NCI-H526 (cell line): ENCODE results near the gene CABP2.
"Not testable (repeated sequence)": the region's sequence is repeated elsewhere in the genome, so short reads cannot be mapped to it uniquely, and the experiment has no call there.

ENCODE experiments used
- DNase-seq, 2 experiments: peaks; one replicate each; lab custom pipeline; 2025; lab: John Stamatoyannopoulos, UW

CABP2 gene

DNA sequence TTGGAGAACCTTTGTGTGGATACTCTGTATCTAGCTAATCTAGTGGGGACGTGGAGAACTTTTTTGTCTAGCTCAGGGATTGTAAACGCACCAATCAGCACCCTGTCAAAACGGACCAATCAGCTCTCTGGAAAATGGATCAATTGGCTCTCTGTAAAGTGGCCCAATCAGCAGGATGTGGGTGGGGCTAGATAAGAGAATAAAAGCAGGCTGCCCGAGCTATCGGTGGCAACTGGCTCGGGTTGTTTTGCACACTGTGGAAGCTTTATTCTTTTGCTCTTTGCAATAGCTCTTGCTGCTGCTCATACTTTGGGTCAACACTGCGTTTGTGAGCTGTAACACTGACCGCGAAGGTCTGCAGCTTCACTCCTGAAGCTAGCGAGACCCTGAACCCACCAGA is 46.6 kb downstream of the CABP2 start:
- not testable (repeated sequence) for DNase-seq

DNA sequence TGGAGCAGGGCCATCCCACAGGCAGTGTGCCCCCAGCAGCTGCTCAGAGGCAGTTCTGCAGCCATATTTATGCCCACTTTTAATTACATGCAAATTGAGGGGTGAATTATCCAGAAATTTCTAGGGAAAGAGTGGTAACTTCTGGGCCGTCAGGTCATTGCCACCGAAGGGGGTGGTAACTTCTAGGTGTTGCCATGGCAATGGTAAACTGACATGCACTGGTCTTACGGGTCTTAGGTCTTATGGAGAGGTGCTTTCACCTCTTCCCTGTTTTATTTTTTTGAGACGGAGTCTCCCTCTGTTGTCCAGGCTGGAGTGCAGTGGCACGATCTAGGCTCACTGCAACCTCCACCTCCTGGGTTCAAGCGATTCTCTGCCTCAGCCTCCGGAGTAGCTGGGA is 50.4 kb downstream of the CABP2 start:
- no peak for DNase-seq

DNA sequence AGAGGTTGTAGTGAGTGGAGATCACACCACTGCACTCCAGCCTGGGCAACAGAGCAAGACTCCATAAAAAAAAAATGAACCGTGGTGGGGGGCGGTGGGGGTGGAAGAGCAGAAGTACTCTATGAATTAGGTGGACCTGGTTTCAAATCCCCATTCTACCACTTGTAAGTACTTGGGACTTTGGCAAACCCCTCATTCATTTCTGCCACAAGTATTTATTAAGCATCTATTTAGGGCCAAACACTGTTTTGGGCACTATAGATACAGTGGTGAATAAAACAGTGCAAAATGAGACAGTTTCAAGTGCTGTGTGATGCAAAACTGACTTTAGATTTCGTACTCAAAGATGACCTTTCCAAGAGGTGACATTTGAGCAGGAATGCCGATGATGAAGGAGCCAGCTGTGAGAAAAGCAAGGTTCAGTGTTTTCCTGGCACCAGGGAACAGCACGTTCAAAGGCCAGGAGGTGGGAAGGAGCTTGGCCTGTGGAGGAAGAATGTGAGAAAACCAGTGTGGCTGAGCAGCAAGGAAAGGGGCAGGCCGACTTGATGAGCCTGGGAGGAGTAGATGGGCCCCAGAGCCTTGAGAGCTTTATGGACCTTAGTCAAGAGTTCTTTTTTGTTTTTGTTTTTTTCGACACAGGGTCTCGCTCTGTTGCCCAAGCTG is 52.8 kb downstream of the CABP2 start:
- DNase-seq: no peak

DNA sequence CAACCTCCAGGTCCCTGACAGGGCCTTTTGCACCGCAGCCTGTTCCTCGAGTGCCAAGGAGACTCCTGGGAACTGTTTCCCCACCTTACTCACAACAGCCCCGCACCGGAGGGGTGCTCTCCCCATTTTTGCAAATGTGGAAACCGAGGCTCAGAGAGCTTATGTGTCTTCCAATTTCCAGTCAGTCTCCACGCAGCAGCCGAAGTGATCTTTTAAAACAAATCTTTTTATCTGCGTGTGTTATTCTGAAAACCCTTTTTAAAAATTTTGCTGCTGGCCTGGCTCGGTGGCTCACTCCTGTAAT is 53.8 kb downstream of the CABP2 start:
- no peak for DNase-seq
